Thyroid gland (tissue), 4 donors: ENCODE results near the gene HMOX2.

Source experiments
- POLR2A ChIP-seq, 2 donors: fragments of 450-650 bp; IDR thresholded peaks; one replicate each; pipeline ENCODE4 v1.6.1; 2017; ENCODE audit warnings: antibody characterized with exemption in 2 of 2, mild to moderate bottlenecking in 2 of 2, moderate library complexity in 1 of 2
- TF ChIP-seq, protein P1 (sequence below), 6 experiments: fragments of 200-600 bp in 3 of 6; fragments of 450-650 bp in 3 of 6; sonication (generic) in 3 of 6; IDR thresholded peaks; one replicate each; pipeline ENCODE4 v1.5.1; 2016 to 2019; ENCODE audit warnings: antibody characterized with exemption in 6 of 6, mild to moderate bottlenecking in 2 of 6, inconsistent platforms in 1 of 6, moderate library complexity in 1 of 6

DNA sequence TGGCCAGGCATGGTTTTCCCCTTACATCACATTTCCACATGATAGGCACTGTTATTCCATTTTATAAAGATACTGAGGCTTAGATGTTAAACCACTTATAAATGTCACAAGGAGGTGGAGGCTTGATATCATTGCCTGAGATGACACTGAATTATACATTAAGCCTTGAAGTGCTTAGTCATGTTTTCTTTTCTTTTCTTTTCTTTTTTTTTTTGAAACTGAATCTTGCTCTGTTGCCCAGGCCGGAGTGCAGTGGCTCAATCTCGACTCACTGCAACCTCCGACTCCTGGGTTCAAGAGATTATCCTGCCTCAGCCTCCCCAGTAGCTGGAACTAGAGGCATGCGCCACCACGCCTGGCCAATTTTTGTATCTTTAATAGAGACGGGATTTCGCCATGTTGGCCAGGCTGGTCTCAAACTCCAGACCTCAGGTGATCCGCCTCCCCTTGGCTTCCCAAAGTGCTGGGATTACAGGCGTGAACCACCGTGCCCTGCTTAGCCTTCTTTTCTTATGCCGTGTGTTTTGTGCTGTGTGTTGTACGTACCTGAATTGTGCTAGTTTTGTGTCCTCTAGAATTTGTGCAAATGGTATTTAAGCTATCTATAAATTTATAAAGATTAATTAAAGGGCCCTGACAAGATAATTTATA is 49.4 kb upstream of the HMOX2 start:
- TF ChIP-seq, protein P1, sequence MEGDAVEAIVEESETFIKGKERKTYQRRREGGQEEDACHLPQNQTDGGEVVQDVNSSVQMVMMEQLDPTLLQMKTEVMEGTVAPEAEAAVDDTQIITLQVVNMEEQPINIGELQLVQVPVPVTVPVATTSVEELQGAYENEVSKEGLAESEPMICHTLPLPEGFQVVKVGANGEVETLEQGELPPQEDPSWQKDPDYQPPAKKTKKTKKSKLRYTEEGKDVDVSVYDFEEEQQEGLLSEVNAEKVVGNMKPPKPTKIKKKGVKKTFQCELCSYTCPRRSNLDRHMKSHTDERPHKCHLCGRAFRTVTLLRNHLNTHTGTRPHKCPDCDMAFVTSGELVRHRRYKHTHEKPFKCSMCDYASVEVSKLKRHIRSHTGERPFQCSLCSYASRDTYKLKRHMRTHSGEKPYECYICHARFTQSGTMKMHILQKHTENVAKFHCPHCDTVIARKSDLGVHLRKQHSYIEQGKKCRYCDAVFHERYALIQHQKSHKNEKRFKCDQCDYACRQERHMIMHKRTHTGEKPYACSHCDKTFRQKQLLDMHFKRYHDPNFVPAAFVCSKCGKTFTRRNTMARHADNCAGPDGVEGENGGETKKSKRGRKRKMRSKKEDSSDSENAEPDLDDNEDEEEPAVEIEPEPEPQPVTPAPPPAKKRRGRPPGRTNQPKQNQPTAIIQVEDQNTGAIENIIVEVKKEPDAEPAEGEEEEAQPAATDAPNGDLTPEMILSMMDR (IDR thresholded peaks at IDR 0.05) = no peak
- TF ChIP-seq POLR2A (IDR thresholded peaks at IDR 0.05) = no peak
